CD14-positive monocyte (primary cell): ENCODE results near the gene CAMTA1. TPM values are rescaled to one million over a fixed set of nuclear protein-coding genes. Genes with fewer than 3 reads are reported as not detected.

Source experiments
- DNase-seq, 3 donors: peaks; one replicate each; pipeline ENCODE4 v3.0.0-alpha.2; 2011 to 2022
- H2AFZ ChIP-seq: 2 replicates; pipeline ENCODE4 v1.6.0; 2012; ENCODE audit warnings: mild to moderate bottlenecking, low read depth, low read length, inconsistent platforms; ENCODE audit not compliant: insufficient read depth, poor library complexity, severe bottlenecking
- H3K27ac ChIP-seq, 2 donors: 1 replicate in 1 of 2; 2 replicates in 1 of 2; pipeline ENCODE4 v1.5.1; 2012 to 2013; ENCODE audit warnings: low read length in 2 of 2, control low read depth in 1 of 2, inconsistent platforms in 1 of 2, low read depth in 1 of 2, mild to moderate bottlenecking in 1 of 2
- H3K27me3 ChIP-seq, 2 donors: one replicate each; pipeline versions ENCODE4 v1.6.0 to v1.6.1; 2011 to 2013; ENCODE audit warnings: low read length in 2 of 2; ENCODE audit not compliant: control insufficient read depth in 2 of 2, insufficient read depth in 2 of 2
- H3K36me3 ChIP-seq, 2 donors: replicated peaks in 1 of 2; 1 replicate in 1 of 2; 2 replicates in 1 of 2; pipeline versions ENCODE4 v1.5.1 to v1.6.1; 2012 to 2013; ENCODE audit warnings: low read length in 2 of 2, control low read depth in 1 of 2, inconsistent platforms in 1 of 2, mild to moderate bottlenecking in 1 of 2; ENCODE audit not compliant: insufficient read depth in 2 of 2, control insufficient read depth in 1 of 2
- H3K4me1 ChIP-seq, 2 donors: 1 replicate in 1 of 2; 2 replicates in 1 of 2; pipeline versions ENCODE4 v1.5.1 to v1.6.1; 2012 to 2013; ENCODE audit warnings: low read length in 2 of 2, control low read depth in 1 of 2, inconsistent platforms in 1 of 2, mild to moderate bottlenecking in 1 of 2, moderate library complexity in 1 of 2; ENCODE audit not compliant: insufficient read depth in 2 of 2, control insufficient read depth in 1 of 2
- H3K4me2 ChIP-seq: replicated peaks from 2 replicates; pipeline ENCODE3; 2012; ENCODE audit warnings: low read length, moderate library complexity, mild to moderate bottlenecking; ENCODE audit not compliant: poor library complexity, severe bottlenecking; ENCODE audit errors: extremely low read depth
- H3K4me3 ChIP-seq, 3 experiments: fragments of 200-600 bp in 1 of 3; sonication (generic) in 1 of 3; replicated peaks in 1 of 3; 1 replicate in 2 of 3; 2 replicates in 1 of 3; pipeline ENCODE4 v1.5.1; 2011 to 2013; ENCODE audit warnings: low read length in 3 of 3, mild to moderate bottlenecking in 3 of 3, control low read depth in 2 of 3, low read depth in 2 of 3, inconsistent platforms in 1 of 3, moderate library complexity in 1 of 3
- H3K79me2 ChIP-seq: 2 replicates; pipeline ENCODE4 v1.6.0; 2012; ENCODE audit warnings: mild to moderate bottlenecking, control low read depth, inconsistent platforms, low read length, moderate library complexity; ENCODE audit not compliant: insufficient read depth
- H3K9ac ChIP-seq: 2 replicates; pipeline ENCODE4 v1.6.0; 2017; ENCODE audit warnings: low read length, mild to moderate bottlenecking; ENCODE audit not compliant: insufficient read depth, poor library complexity, severe bottlenecking
- H3K9me3 ChIP-seq, 2 donors: replicated peaks in 1 of 2; 1 replicate in 1 of 2; 2 replicates in 1 of 2; pipeline versions ENCODE4 v1.5.1 to v1.6.1; 2012 to 2013; ENCODE audit warnings: low read length in 2 of 2, control low read depth in 1 of 2; ENCODE audit not compliant: control insufficient read depth in 1 of 2, insufficient read depth in 1 of 2
- H4K20me1 ChIP-seq: 2 replicates; pipeline ENCODE4 v1.6.0; 2012; ENCODE audit warnings: mild to moderate bottlenecking, low read length, control low read depth, moderate library complexity; ENCODE audit not compliant: insufficient read depth
- H3K27ac Mint-ChIP-seq, 7 donors: one replicate each; pipeline ENCODE4 v1.8.0; 2020; ENCODE audit warnings: mild to moderate bottlenecking in 7 of 7, mixed read lengths in 7 of 7, moderate library complexity in 6 of 7, inconsistent platforms in 2 of 7
- H3K27me3 Mint-ChIP-seq, 3 donors: one replicate each; pipeline ENCODE4 v1.8.0; 2021 to 2022; ENCODE audit warnings: low read depth in 3 of 3, mild to moderate bottlenecking in 3 of 3, mixed read lengths in 3 of 3, moderate library complexity in 3 of 3, inconsistent platforms in 1 of 3
- H3K36me3 Mint-ChIP-seq, 2 donors: one replicate each; pipeline ENCODE4 v1.8.0; 2020; ENCODE audit warnings: mixed read lengths in 2 of 2, inconsistent platforms in 1 of 2, mild to moderate bottlenecking in 1 of 2
- H3K4me1 Mint-ChIP-seq: one replicate; pipeline ENCODE4 v1.8.0; 2020; ENCODE audit warnings: mild to moderate bottlenecking, mixed read lengths
- H3K4me3 Mint-ChIP-seq, 2 donors: one replicate each; pipeline ENCODE4 v1.8.0; 2020; ENCODE audit warnings: mild to moderate bottlenecking in 2 of 2, mixed read lengths in 2 of 2, moderate library complexity in 1 of 2
- H3K9me3 Mint-ChIP-seq, 7 donors: one replicate each; pipeline ENCODE4 v1.8.0; 2020 to 2022; ENCODE audit warnings: mixed read lengths in 7 of 7, mild to moderate bottlenecking in 6 of 7, moderate library complexity in 6 of 7, inconsistent platforms in 2 of 7
- WGBS: methylation state at CpG from one replicate; pipeline ENCODE4 v1.1.5; 2013; ENCODE audit warnings: missing lambda C conversion rate; ENCODE audit not compliant: insufficient coverage; 5-methylcytosine and 5-hydroxymethylcytosine counted together
- intact Hi-C, 2 donors: fragments of 100-400 bp; cut with micrococcal nuclease; formaldehyde crosslinking; loops; one replicate each; pipeline versions ENCODE4 v1.15.0 to v1.15.1; 2023
- polyA plus RNA-seq, 3 donors: library from polyadenylated mRNA; depleted of rRNA in 1 of 3; unstranded in 2 of 3; stranded (reverse) in 1 of 3; fragments of 300-500 nt in 2 of 3; fragments of >200 nt in 1 of 3; fragmentation: Illumina TruSeq in 2 of 3; gene quantifications; 1 replicate in 2 of 3; 2 replicates in 1 of 3; pipeline ENCODE4 v1.2.3, GENCODE V29; 2012 to 2021
- TF ChIP-seq, protein P1 (sequence below): fragments of 200-600 bp; IDR thresholded peaks from one replicate; pipeline ENCODE4 v1.8.0; 2022; ENCODE audit warnings: antibody characterized with exemption, mild to moderate bottlenecking

CAMTA1 gene
- polyA plus RNA-seq, 3 donors, result 52.0 to 89.6 (median 78.3) TPM

- TF ChIP-seq, protein P1, sequence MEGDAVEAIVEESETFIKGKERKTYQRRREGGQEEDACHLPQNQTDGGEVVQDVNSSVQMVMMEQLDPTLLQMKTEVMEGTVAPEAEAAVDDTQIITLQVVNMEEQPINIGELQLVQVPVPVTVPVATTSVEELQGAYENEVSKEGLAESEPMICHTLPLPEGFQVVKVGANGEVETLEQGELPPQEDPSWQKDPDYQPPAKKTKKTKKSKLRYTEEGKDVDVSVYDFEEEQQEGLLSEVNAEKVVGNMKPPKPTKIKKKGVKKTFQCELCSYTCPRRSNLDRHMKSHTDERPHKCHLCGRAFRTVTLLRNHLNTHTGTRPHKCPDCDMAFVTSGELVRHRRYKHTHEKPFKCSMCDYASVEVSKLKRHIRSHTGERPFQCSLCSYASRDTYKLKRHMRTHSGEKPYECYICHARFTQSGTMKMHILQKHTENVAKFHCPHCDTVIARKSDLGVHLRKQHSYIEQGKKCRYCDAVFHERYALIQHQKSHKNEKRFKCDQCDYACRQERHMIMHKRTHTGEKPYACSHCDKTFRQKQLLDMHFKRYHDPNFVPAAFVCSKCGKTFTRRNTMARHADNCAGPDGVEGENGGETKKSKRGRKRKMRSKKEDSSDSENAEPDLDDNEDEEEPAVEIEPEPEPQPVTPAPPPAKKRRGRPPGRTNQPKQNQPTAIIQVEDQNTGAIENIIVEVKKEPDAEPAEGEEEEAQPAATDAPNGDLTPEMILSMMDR, result no peak
- 94% methylated on average over 8 of the region's 8 CpGs for WGBS
- H3K4me1 ChIP-seq, result no peaks in the 10 kb centered on the region
- H3K4me3 ChIP-seq, result no peak overlapping the region
- no peaks in the 10 kb centered on the region for H4K20me1 ChIP-seq
- Mint-ChIP-seq H3K27ac (peak overlapping the region in 1 of 7 donors; percentile 38), H3K36me3 (no peaks in the 10 kb centered on the region), H3K9me3 (peaks cover 0 to 5% (median 1%) of the 10 kb centered on the region in 7 donors), H3K27me3 (peaks cover 2 to 9% (median 3%) of the 10 kb centered on the region in 3 donors), H3K4me1 (no peaks in the 10 kb centered on the region), H3K4me3 (no peak overlapping the region)
- H3K36me3 ChIP-seq, result no peaks in the 10 kb centered on the region
- H3K27ac ChIP-seq, result no peak overlapping the region
- H3K4me2 ChIP-seq, result no peak overlapping the region
- intact Hi-C loops, result no loop called here
- no peaks in the 10 kb centered on the region for H3K27me3 ChIP-seq
- H3K79me2 ChIP-seq, result no peaks in the 10 kb centered on the region
- H3K9ac ChIP-seq, result no peak overlapping the region
- H3K9me3 ChIP-seq, result no peaks in the 10 kb centered on the region
- no peak for DNase-seq
- H2AFZ ChIP-seq, result no peak overlapping the region
Measured at GRCh38 chr1:7487766-7488474, 702.7 kb downstream of the CAMTA1 start.

- no peak overlapping the region for H3K4me2 ChIP-seq
- Mint-ChIP-seq H3K36me3 (no peaks in the 10 kb centered on the region), H3K4me1 (no peaks in the 10 kb centered on the region), H3K9me3 (peaks cover 0 to 8% (median 3%) of the 10 kb centered on the region in 7 donors), H3K27ac (no peak overlapping the region), H3K4me3 (no peak overlapping the region), H3K27me3 (peaks cover 2 to 9% (median 3%) of the 10 kb centered on the region in 3 donors)
- H4K20me1 ChIP-seq, result no peaks in the 10 kb centered on the region
- TF ChIP-seq, protein P1, result no peak
- no peaks in the 10 kb centered on the region for H3K27me3 ChIP-seq
- intact Hi-C loops, result no loop called here
- no peaks in the 10 kb centered on the region for H3K36me3 ChIP-seq
- no peaks in the 10 kb centered on the region for H3K79me2 ChIP-seq
- WGBS, result 100% methylated on average over 1 of the region's 1 CpG
- no peak overlapping the region for H3K9ac ChIP-seq
- no peak overlapping the region for H3K4me3 ChIP-seq
- no peak overlapping the region for H3K27ac ChIP-seq
- no peak overlapping the region for H2AFZ ChIP-seq
- H3K9me3 ChIP-seq, result no peaks in the 10 kb centered on the region
- no peak for DNase-seq
- H3K4me1 ChIP-seq, result no peaks in the 10 kb centered on the region
Measured at GRCh38 chr1:7488475-7488842, 703.2 kb downstream of the CAMTA1 start.
